Measurements from ENCODE around the gene CMAS.
"Not testable (repeated sequence)": the region's sequence is repeated elsewhere in the genome, so short reads cannot be mapped to it uniquely, and the experiment has no call there.

DNA sequence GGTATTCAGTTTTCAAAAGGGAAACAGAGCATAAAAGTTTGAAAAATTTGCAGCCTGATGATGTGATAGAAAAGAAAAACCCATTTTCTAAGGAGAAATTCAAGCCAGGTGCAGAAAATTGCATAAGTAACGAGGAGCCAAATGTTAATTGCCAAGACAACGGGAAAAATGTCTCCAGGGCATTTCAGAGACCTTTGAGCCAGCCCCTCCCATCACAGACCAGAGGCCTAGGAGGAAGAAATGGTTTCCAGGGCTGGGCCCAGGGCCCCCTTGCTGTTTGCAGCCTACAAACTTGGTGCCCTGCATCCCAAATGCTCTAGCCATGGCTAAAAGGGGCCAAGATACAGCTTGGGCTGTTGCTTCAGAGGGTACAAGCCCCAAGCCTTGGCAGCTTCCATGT is 38.2 kb upstream of the CMAS start:
- TF ChIP-seq, protein P1, sequence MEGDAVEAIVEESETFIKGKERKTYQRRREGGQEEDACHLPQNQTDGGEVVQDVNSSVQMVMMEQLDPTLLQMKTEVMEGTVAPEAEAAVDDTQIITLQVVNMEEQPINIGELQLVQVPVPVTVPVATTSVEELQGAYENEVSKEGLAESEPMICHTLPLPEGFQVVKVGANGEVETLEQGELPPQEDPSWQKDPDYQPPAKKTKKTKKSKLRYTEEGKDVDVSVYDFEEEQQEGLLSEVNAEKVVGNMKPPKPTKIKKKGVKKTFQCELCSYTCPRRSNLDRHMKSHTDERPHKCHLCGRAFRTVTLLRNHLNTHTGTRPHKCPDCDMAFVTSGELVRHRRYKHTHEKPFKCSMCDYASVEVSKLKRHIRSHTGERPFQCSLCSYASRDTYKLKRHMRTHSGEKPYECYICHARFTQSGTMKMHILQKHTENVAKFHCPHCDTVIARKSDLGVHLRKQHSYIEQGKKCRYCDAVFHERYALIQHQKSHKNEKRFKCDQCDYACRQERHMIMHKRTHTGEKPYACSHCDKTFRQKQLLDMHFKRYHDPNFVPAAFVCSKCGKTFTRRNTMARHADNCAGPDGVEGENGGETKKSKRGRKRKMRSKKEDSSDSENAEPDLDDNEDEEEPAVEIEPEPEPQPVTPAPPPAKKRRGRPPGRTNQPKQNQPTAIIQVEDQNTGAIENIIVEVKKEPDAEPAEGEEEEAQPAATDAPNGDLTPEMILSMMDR (conservative IDR thresholded peaks at IDR 0.05; ENCODE audit: low read depth, low read length): not testable (repeated sequence)
- TF ChIP-seq EZH2 (IDR thresholded peaks at IDR 0.05; ENCODE audit: borderline replicate concordance, low read depth, low read length, poor library complexity, severe bottlenecking): not testable (repeated sequence)
